ENCODE data around the gene EXOSC5. TPM values are rescaled to one million over a fixed set of nuclear protein-coding genes. Genes with fewer than 3 reads are reported as not detected.

Gene EXOSC5
- total and polyA plus RNA-seq, 2 of the 13 experiments (the other 11 are each of a cell fraction or from before 2014, with no cell fraction given), result 24.1 to 26.5 TPM

GRCh38 chr19:41397086-41398049 lies at the start of gene EXOSC5, which contains the start of gene BCKDHA (continued):
- TF ChIP-seq TARDBP (CRISPR knock-in tag; IDR thresholded peaks at IDR 0.05), result peak; percentile 46; the same call in 1 of the 2 replicates
- peak; percentile 100 for TF ChIP-seq FOXK1 (CRISPR knock-in tag; IDR thresholded peaks at IDR 0.05; ENCODE audit: borderline replicate concordance, low read depth)
- no peak for TF ChIP-seq AGO2 (optimal IDR thresholded peaks at IDR 0.05; ENCODE audit: low read depth, low read length)
- TF ChIP-seq ATF4 (CRISPR knock-in tag; IDR thresholded peaks at IDR 0.05), result 0 out of 4 replicates have a peak, but pooled peaks of 1 of the 2 experiments have one; percentile 17
- no peak for TF ChIP-seq ZNF770 (CRISPR knock-in tag; IDR thresholded peaks at IDR 0.05)
- TF ChIP-seq ZBTB7A (CRISPR knock-in tag; IDR thresholded peaks at IDR 0.05), result no peak
- TF ChIP-seq ZNF101 (CRISPR knock-in tag; IDR thresholded peaks at IDR 0.05; ENCODE audit: borderline replicate concordance, low read depth), result no peak
- TF ChIP-seq ETV6 (CRISPR knock-in tag; conservative IDR thresholded peaks at IDR 0.05), result no peak
- TF ChIP-seq ZZZ3 (CRISPR knock-in tag; IDR thresholded peaks at IDR 0.05; ENCODE audit: borderline replicate concordance), result no peak; the same call in 1 of the 2 replicates
- peak; percentile 77 for TF ChIP-seq NFYC (CRISPR knock-in tag; IDR thresholded peaks at IDR 0.05)
- peak; percentile 78 for TF ChIP-seq NFYB (CRISPR knock-in tag; IDR thresholded peaks at IDR 0.05)
- TF ChIP-seq ZNF660 (CRISPR knock-in tag; IDR thresholded peaks at IDR 0.05; ENCODE audit: borderline replicate concordance, low read depth), result no peak
- peak; percentile 42; the same call in 1 of the 2 replicates for TF ChIP-seq PATZ1 (CRISPR knock-in tag; IDR thresholded peaks at IDR 0.05)
- no peak for TF ChIP-seq HNRNPL (IDR thresholded peaks at IDR 0.05; ENCODE audit: low read depth, low read length)
- peak; percentile 94 for TF ChIP-seq TFDP2 (CRISPR knock-in tag; IDR thresholded peaks at IDR 0.05)
- no peak for TF ChIP-seq MTF2 (CRISPR knock-in tag; IDR thresholded peaks at IDR 0.05; ENCODE audit: borderline replicate concordance)
- TF ChIP-seq DDIT3 (CRISPR knock-in tag; IDR thresholded peaks at IDR 0.05), result no peak
- TF ChIP-seq ZNF619 (CRISPR knock-in tag; IDR thresholded peaks at IDR 0.05), result no peak
- peak; percentile 94 for TF ChIP-seq ARNTL (CRISPR knock-in tag; IDR thresholded peaks at IDR 0.05)
- no peak for TF ChIP-seq ZNF253 (CRISPR knock-in tag; IDR thresholded peaks at IDR 0.05; ENCODE audit: borderline replicate concordance)
- no peak for TF ChIP-seq CREBL2 (CRISPR knock-in tag; IDR thresholded peaks at IDR 0.05; ENCODE audit: borderline replicate concordance)
- peak; percentile 88; the same call in 1 of the 2 replicates for TF ChIP-seq ATF7-NPFF (CRISPR knock-in tag; IDR thresholded peaks at IDR 0.05; ENCODE audit: low read depth)
